HTERT RPE-1 (cell line): Measurements from ENCODE around the gene FAM168B.

Experiments used
- in situ Hi-C: fragments of 300-500 bp; cut with MboI; formaldehyde crosslinking; loops from 4 replicates; pipeline ENCODE4 v1.14.3; 2020; ENCODE audit warnings: low sequenced_read_pairs

Gene FAM168B

GRCh38 chr2:131041402-131042147 is 51.7 kb downstream of the FAM168B start:
- in situ Hi-C loops = no loop called here

GRCh38 chr2:131040661-131041401 is 52.4 kb downstream of the FAM168B start:
- in situ Hi-C loops = no loop called here

- in situ Hi-C loops = no loop called here
Measured at GRCh38 chr2:131039908-131040660, 53.2 kb downstream of the FAM168B start.

GRCh38 chr2:131039535-131039907 is 53.7 kb downstream of the FAM168B start:
- in situ Hi-C loops = no loop called here

- in situ Hi-C loops = no loop called here
Measured at GRCh38 chr2:131039101-131039440, 54.2 kb downstream of the FAM168B start.

GRCh38 chr2:131038258-131039100 is 54.8 kb downstream of the FAM168B start:
- in situ Hi-C loops = no loop called here

- in situ Hi-C loops = no loop called here
Measured at GRCh38 chr2:131037398-131038257, 55.6 kb downstream of the FAM168B start.

GRCh38 chr2:131036696-131037397 is 56.4 kb downstream of the FAM168B start:
- in situ Hi-C loops = no loop called here

- in situ Hi-C loops = no loop called here
Measured at GRCh38 chr2:131036269-131036668, 57.0 kb downstream of the FAM168B start.

GRCh38 chr2:131035826-131036231 is 57.4 kb downstream of the FAM168B start:
- in situ Hi-C loops = no loop called here

GRCh38 chr2:131035112-131035825 is 58.0 kb downstream of the FAM168B start:
- in situ Hi-C loops = no loop called here

- in situ Hi-C loops = no loop called here
Measured at GRCh38 chr2:131034122-131035051, 58.9 kb downstream of the FAM168B start.

- in situ Hi-C loops = no loop called here
Measured at GRCh38 chr2:131033786-131034121, 59.5 kb downstream of the FAM168B start.

- in situ Hi-C loops = no loop called here
Measured at GRCh38 chr2:131032393-131032836, 60.8 kb downstream of the FAM168B start.

- in situ Hi-C loops = no loop called here
Measured at GRCh38 chr2:131031875-131032274, 61.4 kb downstream of the FAM168B start.

GRCh38 chr2:131031431-131031841 is 61.8 kb downstream of the FAM168B start:
- in situ Hi-C loops = no loop called here

GRCh38 chr2:131030478-131030971 is 62.7 kb downstream of the FAM168B start:
- in situ Hi-C loops = no loop called here
